ENCODE results near the gene FAIM2.

FAIM2 gene

GRCh38 chr12:49939707-49940106, 36.0 kb upstream of the FAIM2 start:
- DNase-seq (ENCODE audit: low read depth, low spot score) = no peak

- no peak for DNase-seq (ENCODE audit: low read depth, low spot score)
Observed at GRCh38 chr12:49939307-49939706, 35.6 kb upstream of the FAIM2 start.

- no peak for DNase-seq (ENCODE audit: low read depth, low spot score)
Observed at GRCh38 chr12:49937639-49938300, 34.1 kb upstream of the FAIM2 start.

- DNase-seq (ENCODE audit: low read depth, low spot score) = no peak
Observed at GRCh38 chr12:49936925-49937324, 33.2 kb upstream of the FAIM2 start.

GRCh38 chr12:49934505-49934904, 30.8 kb upstream of the FAIM2 start:
- DNase-seq (ENCODE audit: low read depth, low spot score) = no peak

- DNase-seq (ENCODE audit: low read depth, low spot score) = no peak
Observed at GRCh38 chr12:49933796-49934195, 30.1 kb upstream of the FAIM2 start.

GRCh38 chr12:49932533-49933130, 28.9 kb upstream of the FAIM2 start:
- DNase-seq (ENCODE audit: low read depth, low spot score) = no peak

- DNase-seq (ENCODE audit: low read depth, low spot score) = no peak
Observed at GRCh38 chr12:49932023-49932422, 28.3 kb upstream of the FAIM2 start.

GRCh38 chr12:49930515-49931288, 27.0 kb upstream of the FAIM2 start:
- no peak for DNase-seq (ENCODE audit: low read depth, low spot score)

- no peak for DNase-seq (ENCODE audit: low read depth, low spot score)
Observed at GRCh38 chr12:49929581-49929980, 25.9 kb upstream of the FAIM2 start.

GRCh38 chr12:49928471-49928870, 24.8 kb upstream of the FAIM2 start:
- no peak for DNase-seq (ENCODE audit: low read depth, low spot score)

GRCh38 chr12:49925433-49926204, 21.9 kb upstream of the FAIM2 start:
- DNase-seq (ENCODE audit: low read depth, low spot score) = no peak

- no peak for DNase-seq (ENCODE audit: low read depth, low spot score)
Observed at GRCh38 chr12:49924628-49925246, 21.0 kb upstream of the FAIM2 start.

- no peak for DNase-seq (ENCODE audit: low read depth, low spot score)
Observed at GRCh38 chr12:49923880-49924556, 20.3 kb upstream of the FAIM2 start.

- no peak for DNase-seq (ENCODE audit: low read depth, low spot score)
Observed at GRCh38 chr12:49923035-49923644, 19.4 kb upstream of the FAIM2 start.

GRCh38 chr12:49922349-49923034, 18.8 kb upstream of the FAIM2 start:
- no peak for DNase-seq (ENCODE audit: low read depth, low spot score)

- no peak for DNase-seq (ENCODE audit: low read depth, low spot score)
Observed at GRCh38 chr12:49921936-49922335, 18.2 kb upstream of the FAIM2 start.

- no peak for DNase-seq (ENCODE audit: low read depth, low spot score)
Observed at GRCh38 chr12:49921299-49921698, 17.6 kb upstream of the FAIM2 start.

- no peak for DNase-seq (ENCODE audit: low read depth, low spot score)
Observed at GRCh38 chr12:49920915-49921286, 17.2 kb upstream of the FAIM2 start.

- no peak for DNase-seq (ENCODE audit: low read depth, low spot score)
Observed at GRCh38 chr12:49920241-49920914, 16.7 kb upstream of the FAIM2 start.

All from activated CD4-positive, CD25-positive, alpha-beta regulatory T cell treated with anti-CD3 and anti-CD28 coated beads, Interleukin-2, amount 50 U/mL, for 16 hours (primary cell).